Bronchial epithelial cell (primary cell): ENCODE results near the gene BEAN1. TPM values are rescaled to one million over a fixed set of nuclear protein-coding genes. Genes with fewer than 3 reads are reported as not detected.

ENCODE experiments used
- DNase-seq: peaks from one replicate; pipeline ENCODE4 v3.0.0-alpha.2; 2010; ENCODE audit warnings: low read depth
- FAIRE-seq: peaks from 2 replicates; lab custom pipeline; 2011; peaks lifted over from hg19 to GRCh38; lab: Jason Lieb, UNC
- H3K27me3 ChIP-seq: 2 replicates; pipeline ENCODE4 v1.5.1; 2011; ENCODE audit warnings: low read length; ENCODE audit not compliant: control insufficient read depth, insufficient read depth
- H3K36me3 ChIP-seq: 2 replicates; pipeline ENCODE4 v1.5.1; 2011; ENCODE audit warnings: low read length; ENCODE audit not compliant: control insufficient read depth, insufficient read depth
- H3K4me3 ChIP-seq: 2 replicates; pipeline ENCODE4 v1.5.1; 2011; ENCODE audit warnings: mild to moderate bottlenecking, low read depth, low read length, control low read depth
- total RNA-seq: library from RNA; depleted of rRNA; stranded (reverse); fragments of >200 nt; gene quantifications from 2 replicates; pipeline ENCODE4 v1.2.1, GENCODE V29; 2014
- TF ChIP-seq, protein P1 (sequence below): IDR thresholded peaks from 2 replicates; pipeline ENCODE4 v1.5.1; 2011; ENCODE audit warnings: mild to moderate bottlenecking, moderate library complexity, low read length, control low read depth, inconsistent platforms; ENCODE audit not compliant: insufficient read depth, severe bottlenecking

BEAN1 gene
- total RNA-seq, 1 donor from 2014 or later = not detected

DNA sequence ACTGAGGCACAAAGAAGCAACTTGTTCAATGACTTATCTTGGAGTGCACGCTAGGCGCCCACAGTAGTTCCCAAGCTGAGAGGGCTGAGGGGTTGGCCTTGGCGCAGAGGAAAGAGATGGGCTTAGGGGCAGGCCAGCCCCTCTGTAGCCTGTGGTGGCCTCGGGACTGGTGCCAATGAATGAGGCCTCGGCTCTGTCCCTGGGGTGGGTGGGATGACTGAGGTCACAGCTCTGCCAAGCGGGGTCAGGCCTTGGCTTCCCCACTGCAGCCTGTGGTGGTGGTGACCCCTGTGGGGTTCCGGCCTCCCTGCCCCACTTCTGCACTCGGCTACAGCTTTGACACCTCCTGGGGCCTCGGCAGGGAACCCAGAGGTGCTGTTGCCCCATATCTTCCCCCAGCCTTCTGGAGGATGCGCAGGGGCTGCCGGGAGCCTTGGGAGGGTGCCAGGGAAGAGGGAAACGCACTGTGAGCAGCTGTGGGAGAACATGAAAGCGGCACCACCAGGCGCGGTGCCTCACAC lies 46.0 kb downstream of the BEAN1 start:
- TF ChIP-seq, protein P1, sequence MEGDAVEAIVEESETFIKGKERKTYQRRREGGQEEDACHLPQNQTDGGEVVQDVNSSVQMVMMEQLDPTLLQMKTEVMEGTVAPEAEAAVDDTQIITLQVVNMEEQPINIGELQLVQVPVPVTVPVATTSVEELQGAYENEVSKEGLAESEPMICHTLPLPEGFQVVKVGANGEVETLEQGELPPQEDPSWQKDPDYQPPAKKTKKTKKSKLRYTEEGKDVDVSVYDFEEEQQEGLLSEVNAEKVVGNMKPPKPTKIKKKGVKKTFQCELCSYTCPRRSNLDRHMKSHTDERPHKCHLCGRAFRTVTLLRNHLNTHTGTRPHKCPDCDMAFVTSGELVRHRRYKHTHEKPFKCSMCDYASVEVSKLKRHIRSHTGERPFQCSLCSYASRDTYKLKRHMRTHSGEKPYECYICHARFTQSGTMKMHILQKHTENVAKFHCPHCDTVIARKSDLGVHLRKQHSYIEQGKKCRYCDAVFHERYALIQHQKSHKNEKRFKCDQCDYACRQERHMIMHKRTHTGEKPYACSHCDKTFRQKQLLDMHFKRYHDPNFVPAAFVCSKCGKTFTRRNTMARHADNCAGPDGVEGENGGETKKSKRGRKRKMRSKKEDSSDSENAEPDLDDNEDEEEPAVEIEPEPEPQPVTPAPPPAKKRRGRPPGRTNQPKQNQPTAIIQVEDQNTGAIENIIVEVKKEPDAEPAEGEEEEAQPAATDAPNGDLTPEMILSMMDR = no peak
- FAIRE-seq (no peak), DNase-seq (no peak)
- Histone ChIP-seq H3K27me3 (peaks cover 7% of the 10 kb centered on the region), H3K4me3 (no peak overlapping the region), H3K36me3 (no peaks in the 10 kb centered on the region)

DNA sequence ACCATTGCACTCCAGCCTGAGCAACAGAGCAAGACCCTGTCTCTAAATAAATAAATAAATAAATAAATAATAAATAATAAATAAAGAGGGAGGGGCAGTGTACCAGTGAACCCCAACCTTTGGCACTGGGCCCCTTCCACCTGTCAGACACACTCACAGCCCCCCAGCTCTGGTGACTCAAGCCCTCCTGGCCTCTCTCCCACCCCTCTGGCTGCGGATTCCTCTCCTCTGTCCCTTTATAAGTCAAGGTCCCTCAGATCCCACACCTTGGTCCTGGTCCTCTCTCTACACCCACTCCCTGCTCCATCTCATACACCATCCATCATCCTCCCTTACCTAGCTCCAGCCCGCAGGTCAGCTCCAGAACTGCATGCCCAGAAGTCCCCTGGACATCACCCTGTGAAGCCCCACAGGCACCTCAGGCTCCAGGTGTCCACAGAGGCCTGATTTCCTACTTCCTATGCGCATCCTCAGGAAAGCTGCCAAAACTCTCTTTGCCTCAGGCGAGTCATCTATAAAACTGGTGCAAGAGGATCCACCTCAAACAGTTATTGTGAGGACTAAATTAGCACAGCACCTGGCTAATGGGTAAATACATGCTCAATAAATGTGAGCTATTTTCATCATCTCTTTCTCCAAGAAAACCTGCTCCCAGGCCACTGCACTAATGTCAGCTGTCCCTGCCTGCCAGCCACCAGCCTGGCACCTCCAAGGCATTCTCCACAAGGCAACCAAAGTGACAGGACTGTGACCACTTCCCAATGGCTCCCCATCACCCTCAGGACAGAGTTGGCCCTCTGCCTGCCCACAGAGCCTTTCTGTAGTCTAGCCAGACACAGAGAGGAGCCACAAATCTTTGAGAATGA lies 46.8 kb downstream of the BEAN1 start:
- H3K27me3 ChIP-seq = peaks cover 7% of the 10 kb centered on the region
- no peak for FAIRE-seq
- TF ChIP-seq, protein P1 = no peak
- DNase-seq = peak; percentile 36
- H3K4me3 ChIP-seq = no peak overlapping the region
- no peaks in the 10 kb centered on the region for H3K36me3 ChIP-seq

GRCh38 chr16:66474750-66475199 lies 47.7 kb downstream of the BEAN1 start:
- no peaks in the 10 kb centered on the region for H3K36me3 ChIP-seq
- FAIRE-seq (no peak), DNase-seq (no peak)
- no peak overlapping the region for H3K4me3 ChIP-seq
- H3K27me3 ChIP-seq = peaks cover 7% of the 10 kb centered on the region
- TF ChIP-seq, protein P1 = no peak

GRCh38 chr16:66475232-66475631 lies 48.1 kb downstream of the BEAN1 start:
- TF ChIP-seq, protein P1 = no peak
- H3K27me3 ChIP-seq = peaks cover 7% of the 10 kb centered on the region
- DNase-seq (no peak), FAIRE-seq (no peak)
- no peaks in the 10 kb centered on the region for H3K36me3 ChIP-seq
- no peak overlapping the region for H3K4me3 ChIP-seq

GRCh38 chr16:66476328-66477027 lies 49.4 kb downstream of the BEAN1 start:
- DNase-seq = no peak
- Histone ChIP-seq H3K36me3 (no peaks in the 10 kb centered on the region), H3K27me3 (peaks cover 7% of the 10 kb centered on the region), H3K4me3 (no peak overlapping the region)
- FAIRE-seq = peak; percentile 47
- TF ChIP-seq, protein P1 = no peak
